AG09309 (cell line): Measurements from ENCODE around the gene THSD4.

Experiments used
- DNase-seq: peaks from one replicate; pipeline ENCODE4 v3.0.0-alpha.2; 2010; ENCODE audit warnings: low read depth
- H3K4me3 ChIP-seq: 2 replicates; pipeline ENCODE4 v1.5.1; 2011; ENCODE audit warnings: mild to moderate bottlenecking, low read depth, low read length, moderate library complexity; ENCODE audit not compliant: control insufficient read depth
- CTCF ChIP-seq: IDR thresholded peaks from 2 replicates; pipeline ENCODE4 v1.5.1; 2011; ENCODE audit warnings: mild to moderate bottlenecking, low read depth, low read length, inconsistent platforms; ENCODE audit not compliant: insufficient read depth, control insufficient read depth; ENCODE audit errors: missing control alignments

THSD4 gene

GRCh38 chr15:71142780-71143179 lies 27.5 kb downstream of the THSD4 start:
- no peak for DNase-seq
- no peak for TF ChIP-seq CTCF
- H3K4me3 ChIP-seq = no peak overlapping the region

- DNase-seq = no peak
- no peak for TF ChIP-seq CTCF
- no peak overlapping the region for H3K4me3 ChIP-seq
These were observed 28.4 kb downstream of the THSD4 start for GRCh38 chr15:71143373-71144310.

- no peak overlapping the region for H3K4me3 ChIP-seq
- TF ChIP-seq CTCF = no peak
- no peak for DNase-seq
These were observed 30.4 kb downstream of the THSD4 start for GRCh38 chr15:71145648-71146047.

- DNase-seq = no peak
- TF ChIP-seq CTCF = no peak
- no peak overlapping the region for H3K4me3 ChIP-seq
These were observed 31.3 kb downstream of the THSD4 start for GRCh38 chr15:71146580-71146982.

- H3K4me3 ChIP-seq = no peak overlapping the region
- no peak for TF ChIP-seq CTCF
- DNase-seq = no peak
These were observed 32.8 kb downstream of the THSD4 start for GRCh38 chr15:71148048-71148447.

GRCh38 chr15:71149646-71150557 lies 34.6 kb downstream of the THSD4 start:
- DNase-seq = no peak
- H3K4me3 ChIP-seq = no peak overlapping the region
- TF ChIP-seq CTCF = no peak
